Body of pancreas (tissue), 4 donors: Measurements from ENCODE around the gene ARHGAP26.

Experiments
- POLR2A ChIP-seq, 3 donors: fragments of 450-650 bp; IDR thresholded peaks; one replicate each; pipeline ENCODE4 v1.6.1; 2016; ENCODE audit warnings: antibody characterized with exemption in 3 of 3, mild to moderate bottlenecking in 2 of 3
- TF ChIP-seq, protein P1 (sequence below), 7 experiments: fragments of 450-650 bp in 4 of 7; fragments of 200-600 bp in 3 of 7; sonication (generic) in 3 of 7; IDR thresholded peaks; one replicate each; pipeline ENCODE4 v1.5.1; 2016 to 2019; ENCODE audit warnings: antibody characterized with exemption in 7 of 7

GRCh38 chr5:142915813-142916424, 145.7 kb downstream of the ARHGAP26 start:
- TF ChIP-seq, protein P1, sequence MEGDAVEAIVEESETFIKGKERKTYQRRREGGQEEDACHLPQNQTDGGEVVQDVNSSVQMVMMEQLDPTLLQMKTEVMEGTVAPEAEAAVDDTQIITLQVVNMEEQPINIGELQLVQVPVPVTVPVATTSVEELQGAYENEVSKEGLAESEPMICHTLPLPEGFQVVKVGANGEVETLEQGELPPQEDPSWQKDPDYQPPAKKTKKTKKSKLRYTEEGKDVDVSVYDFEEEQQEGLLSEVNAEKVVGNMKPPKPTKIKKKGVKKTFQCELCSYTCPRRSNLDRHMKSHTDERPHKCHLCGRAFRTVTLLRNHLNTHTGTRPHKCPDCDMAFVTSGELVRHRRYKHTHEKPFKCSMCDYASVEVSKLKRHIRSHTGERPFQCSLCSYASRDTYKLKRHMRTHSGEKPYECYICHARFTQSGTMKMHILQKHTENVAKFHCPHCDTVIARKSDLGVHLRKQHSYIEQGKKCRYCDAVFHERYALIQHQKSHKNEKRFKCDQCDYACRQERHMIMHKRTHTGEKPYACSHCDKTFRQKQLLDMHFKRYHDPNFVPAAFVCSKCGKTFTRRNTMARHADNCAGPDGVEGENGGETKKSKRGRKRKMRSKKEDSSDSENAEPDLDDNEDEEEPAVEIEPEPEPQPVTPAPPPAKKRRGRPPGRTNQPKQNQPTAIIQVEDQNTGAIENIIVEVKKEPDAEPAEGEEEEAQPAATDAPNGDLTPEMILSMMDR (IDR thresholded peaks at IDR 0.05) = peak; percentile 31 to 68 (median 59)
- TF ChIP-seq POLR2A (IDR thresholded peaks at IDR 0.05) = no peak
